GOT3 (cell line): ENCODE measurements around the gene ACYP2.
A peak's percentile ranks its signal among the peaks of the same experiment; 100 is the strongest.
"Not testable (repeated sequence)": the region's sequence is repeated elsewhere in the genome, so short reads cannot be mapped to it uniquely, and the experiment has no call there.

Experiments
- DNase-seq: peaks from one replicate; lab custom pipeline; 2025; ENCODE audit warnings: mixed read lengths; lab: John Stamatoyannopoulos, UW

Gene ACYP2

DNA sequence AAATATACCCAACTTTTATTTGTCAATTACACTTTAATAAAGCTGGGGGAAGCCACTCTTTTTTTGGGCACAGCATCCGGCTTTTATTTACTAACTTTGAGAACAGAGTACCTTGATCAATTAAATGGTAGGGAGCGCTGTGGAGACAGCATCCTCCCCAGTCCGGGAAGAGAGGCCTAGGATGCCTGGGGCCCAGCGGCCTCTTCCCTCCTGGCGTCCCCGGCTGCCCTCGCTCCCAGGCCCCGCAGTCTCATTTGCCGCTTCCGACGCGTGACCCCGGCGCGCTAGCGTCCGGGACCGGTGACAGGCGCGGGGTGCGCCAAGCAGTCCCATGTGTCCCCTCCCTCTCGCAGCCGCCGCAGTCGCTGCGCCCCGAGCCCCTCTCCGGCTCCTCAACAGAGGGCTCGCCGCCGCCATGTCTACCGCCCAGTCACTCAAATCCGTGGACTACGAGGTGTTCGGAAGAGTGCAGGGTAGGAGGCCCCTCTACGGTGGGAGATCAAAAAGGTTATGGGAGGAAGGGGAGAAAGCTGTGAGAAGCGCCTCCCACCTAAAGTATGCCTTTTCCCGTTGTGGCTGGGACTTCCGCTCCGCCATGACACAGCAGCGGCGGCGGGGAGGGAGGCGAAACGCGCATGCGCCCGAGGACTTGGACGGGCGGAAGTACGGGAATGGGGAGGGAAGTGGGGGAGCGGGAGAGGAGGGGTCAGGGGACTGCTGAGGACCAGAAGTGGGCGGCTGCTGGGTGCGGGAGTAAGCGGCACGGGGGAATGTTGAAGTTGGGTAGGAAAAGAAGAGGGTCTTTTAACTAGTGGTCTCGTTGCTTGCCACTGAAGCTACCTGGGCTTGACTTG is at the start of gene ACYP2:
Gene ACYP2 (plus strand): TSS at position 332 of the 854 bp plus-strand sequence.
- peak; percentile 79 for DNase-seq

- DNase-seq, result no peak
Observed at GRCh38 chr2:54065891-54066290, 49.5 kb upstream of the ACYP2 start.

DNA sequence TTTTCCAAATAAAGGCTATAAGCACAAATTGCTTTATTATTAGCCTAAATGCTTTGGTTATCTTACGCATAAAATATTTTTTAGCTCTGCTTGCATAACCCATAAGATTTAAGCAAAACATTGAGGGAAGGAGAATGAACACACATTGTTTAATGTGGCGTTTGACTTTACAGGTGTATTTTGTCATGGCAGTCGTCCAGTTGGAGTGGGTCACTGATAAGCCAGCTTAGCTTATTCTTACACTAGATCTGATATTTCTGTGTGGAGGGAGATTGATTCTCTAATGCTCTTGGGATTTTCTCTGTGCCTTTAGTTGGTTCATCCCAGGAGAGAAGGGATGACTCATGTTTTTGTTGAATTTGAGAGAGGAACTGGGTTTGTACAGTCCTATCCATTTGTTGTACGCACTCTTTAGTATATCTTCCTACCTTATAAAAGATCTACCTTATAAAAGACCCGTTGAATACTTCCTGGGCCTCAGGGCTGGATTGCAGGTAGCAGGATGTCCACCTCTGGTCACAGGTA is 47.5 kb upstream of the ACYP2 start:
- DNase-seq, result no peak

GRCh38 chr2:54072483-54072882 is 42.9 kb upstream of the ACYP2 start:
- DNase-seq, result not testable (repeated sequence)

DNA sequence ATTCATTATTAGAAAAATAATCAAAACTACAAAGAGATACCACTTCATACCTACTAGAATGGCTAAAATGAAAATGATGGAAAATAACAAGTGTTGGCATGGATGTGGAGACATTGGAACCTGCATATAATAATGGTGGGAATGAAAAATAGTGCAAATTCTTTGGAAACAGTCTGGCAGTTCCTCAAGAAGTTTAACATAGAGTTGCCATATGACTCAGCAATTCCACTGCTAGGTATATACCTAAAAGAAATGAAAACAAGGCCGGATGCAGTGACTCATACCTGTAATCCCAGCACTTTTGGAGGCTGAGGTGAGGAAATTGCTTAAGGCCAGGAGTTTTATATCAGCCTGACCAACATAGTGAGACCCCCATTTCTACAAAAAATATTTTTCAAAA is 41.6 kb upstream of the ACYP2 start:
- no peak for DNase-seq

DNA sequence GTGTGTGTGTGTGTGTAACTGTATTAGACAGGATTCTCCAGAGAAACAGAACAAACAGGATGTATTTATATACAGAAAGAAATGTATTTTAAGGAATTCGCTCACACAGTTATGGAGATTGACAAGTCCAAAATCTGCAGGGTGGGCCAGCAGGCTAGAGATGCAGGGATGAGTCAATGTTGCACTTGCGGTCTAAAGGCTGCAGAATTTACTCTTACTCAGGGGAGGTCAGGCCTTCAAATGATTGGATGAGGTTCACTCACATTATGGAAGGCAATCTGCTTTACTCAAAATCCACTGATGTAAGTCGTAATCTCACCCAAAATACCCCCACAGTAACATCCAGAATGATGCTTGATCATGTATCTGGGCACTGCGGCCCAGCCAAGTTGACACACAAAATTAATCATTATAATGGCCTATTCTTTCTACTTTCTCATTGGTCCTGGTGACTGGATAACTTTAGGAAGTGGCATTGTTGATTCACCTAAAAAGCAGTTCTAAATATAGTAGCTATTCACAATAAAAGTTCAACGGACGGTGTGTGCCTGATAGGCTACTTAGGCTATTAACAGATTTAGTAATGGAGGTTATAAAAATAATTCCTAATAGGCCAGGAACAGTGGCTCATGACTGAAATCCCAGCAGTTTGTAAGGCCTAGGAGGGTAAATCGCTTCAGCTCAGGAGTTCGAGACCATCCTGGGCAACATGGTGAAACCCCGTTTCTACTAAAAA is 40.6 kb upstream of the ACYP2 start:
- DNase-seq, result no peak

- DNase-seq, result no peak
Observed at GRCh38 chr2:54076586-54076985, 38.8 kb upstream of the ACYP2 start.

GRCh38 chr2:54077088-54077900 is 38.1 kb upstream of the ACYP2 start:
- no peak for DNase-seq

- no peak for DNase-seq
Observed at GRCh38 chr2:54079331-54079730, 36.1 kb upstream of the ACYP2 start.

DNA sequence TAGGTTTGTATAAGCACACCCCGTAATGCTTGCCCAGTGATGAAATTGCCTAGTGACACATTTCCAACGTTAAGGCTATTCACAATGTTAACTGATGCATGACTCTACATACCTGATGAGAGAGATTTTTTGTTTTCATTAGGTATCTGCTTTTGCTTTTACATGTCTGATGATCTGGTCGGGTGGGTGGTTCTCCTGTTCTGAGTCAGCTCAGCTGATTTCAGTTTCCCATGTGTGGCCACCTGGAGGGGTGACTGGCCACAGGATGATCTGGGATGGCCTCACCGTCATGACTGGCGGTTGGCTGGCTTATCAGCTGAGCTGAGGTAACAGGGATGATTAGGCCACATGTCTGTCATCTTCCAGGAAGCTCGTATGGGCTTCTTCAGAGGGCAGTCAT is 33.8 kb upstream of the ACYP2 start:
- no peak for DNase-seq

DNA sequence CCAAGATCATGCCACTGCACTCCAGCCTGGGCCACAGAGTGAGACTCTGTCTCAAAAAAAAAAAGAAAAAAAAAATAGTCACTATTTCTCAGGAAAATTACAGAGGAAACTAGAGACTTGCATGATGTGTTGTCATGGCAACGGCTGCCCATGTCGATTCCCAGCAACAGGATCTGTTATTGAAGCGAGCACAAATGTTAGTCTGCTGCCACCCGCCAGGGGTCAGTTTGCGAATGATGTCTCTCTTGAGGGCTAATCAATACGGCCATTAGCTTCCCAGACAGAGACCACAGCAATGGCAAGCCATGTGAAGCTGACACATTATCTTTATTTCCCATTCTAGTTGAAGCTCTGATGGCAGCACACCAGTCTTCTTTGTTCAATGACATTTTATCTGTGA is 32.4 kb upstream of the ACYP2 start:
- DNase-seq, result no peak

DNA sequence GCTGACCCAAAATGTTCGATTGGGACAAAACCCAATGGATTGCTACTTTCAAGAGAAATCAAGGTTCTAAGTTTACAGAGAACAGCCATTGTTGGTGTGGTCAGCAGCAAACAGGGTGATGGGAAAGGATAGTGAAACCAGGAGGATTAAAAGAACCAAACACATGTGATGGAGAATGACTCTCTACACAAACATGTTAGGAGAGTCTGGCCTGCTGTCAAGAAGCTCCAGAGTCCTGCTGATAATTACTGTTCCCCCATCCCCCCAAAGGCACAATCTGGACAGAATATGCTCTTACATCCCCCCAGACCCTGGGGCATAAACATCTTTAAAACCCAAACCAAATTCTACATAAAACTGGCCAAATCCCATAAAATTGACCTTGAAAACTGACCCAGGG is 32.0 kb upstream of the ACYP2 start:
- DNase-seq, result no peak

- DNase-seq, result no peak
Observed at GRCh38 chr2:54084600-54084999, 30.8 kb upstream of the ACYP2 start.

- no peak for DNase-seq
Observed at GRCh38 chr2:54085069-54085468, 30.3 kb upstream of the ACYP2 start.

GRCh38 chr2:54086157-54086556 is 29.3 kb upstream of the ACYP2 start:
- no peak for DNase-seq

DNA sequence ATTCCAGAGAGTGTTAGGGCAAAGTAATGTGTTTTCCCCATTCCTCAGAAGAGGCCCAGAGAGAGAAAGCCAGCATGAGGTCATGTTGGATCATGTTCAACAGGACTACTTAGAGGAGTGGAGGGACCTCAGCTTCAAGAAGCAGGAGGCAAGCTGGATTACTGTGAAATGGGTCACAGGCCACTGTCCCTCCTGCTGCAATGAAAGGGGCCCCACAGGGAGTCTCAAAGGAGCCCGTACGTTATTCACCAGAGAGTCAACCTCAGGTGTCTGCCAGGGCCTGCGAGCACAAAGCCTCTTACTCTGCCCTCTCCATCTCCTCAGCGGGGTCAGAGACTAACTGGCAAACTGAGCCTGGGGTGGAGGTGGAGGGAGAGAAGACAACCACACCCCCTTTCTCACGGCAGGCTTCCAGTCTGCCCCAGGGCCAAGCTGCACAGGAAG is 27.2 kb upstream of the ACYP2 start:
- no peak for DNase-seq

- no peak for DNase-seq
Observed at GRCh38 chr2:54088719-54089118, 26.7 kb upstream of the ACYP2 start.

DNA sequence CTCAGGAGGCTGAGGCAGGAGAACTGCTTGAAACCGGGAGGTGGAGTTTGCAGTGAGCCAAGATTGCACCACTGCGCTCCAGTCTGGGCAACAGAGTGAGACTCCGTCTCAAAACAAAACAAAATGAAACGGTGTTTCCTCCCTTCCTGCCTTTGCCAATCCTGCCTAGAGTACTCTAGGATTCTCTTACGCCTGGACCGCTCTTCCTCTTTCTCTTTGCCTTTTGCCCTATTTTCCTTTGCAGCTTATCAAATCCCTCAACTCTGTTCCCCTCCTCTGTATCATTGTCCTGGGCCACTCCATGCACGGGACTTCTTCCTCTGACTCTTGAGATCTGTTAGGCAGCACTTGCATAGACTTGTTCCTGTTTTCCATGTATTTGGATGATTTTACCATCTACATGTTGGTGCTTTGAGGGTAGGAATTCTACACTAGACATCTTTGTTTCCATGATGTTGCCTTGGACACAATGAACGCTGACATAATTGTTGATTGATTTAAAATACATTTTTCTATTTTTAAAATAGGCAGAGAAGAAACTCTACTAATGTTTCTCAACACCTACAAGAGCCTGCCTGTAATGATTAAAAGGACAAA is 24.8 kb upstream of the ACYP2 start:
- DNase-seq, result no peak

GRCh38 chr2:54092940-54093339 is 22.5 kb upstream of the ACYP2 start:
- no peak for DNase-seq

DNA sequence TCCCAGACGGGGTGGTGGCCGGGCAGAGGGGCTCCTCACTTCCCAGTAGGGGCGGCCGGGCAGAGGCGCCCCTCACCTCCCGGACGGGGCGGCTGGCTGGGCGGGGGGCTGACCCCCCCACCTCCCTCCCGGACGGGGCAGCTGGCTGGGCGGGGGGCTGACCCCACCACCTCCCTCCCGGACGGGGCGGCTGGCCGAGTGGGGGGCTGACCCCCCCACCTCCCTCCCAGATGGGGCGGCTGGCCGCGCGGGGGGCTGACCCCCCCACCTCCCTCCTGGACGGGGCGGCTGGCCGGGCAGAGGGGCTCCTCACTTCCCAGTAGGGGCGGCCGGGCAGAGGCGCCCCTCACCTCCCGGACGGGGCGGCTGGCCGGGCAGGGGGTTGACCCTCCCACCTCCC is 20.0 kb upstream of the ACYP2 start:
- not testable (repeated sequence) for DNase-seq

- DNase-seq, result not testable (repeated sequence)
Observed at GRCh38 chr2:54096141-54096540, 19.3 kb upstream of the ACYP2 start.

DNA sequence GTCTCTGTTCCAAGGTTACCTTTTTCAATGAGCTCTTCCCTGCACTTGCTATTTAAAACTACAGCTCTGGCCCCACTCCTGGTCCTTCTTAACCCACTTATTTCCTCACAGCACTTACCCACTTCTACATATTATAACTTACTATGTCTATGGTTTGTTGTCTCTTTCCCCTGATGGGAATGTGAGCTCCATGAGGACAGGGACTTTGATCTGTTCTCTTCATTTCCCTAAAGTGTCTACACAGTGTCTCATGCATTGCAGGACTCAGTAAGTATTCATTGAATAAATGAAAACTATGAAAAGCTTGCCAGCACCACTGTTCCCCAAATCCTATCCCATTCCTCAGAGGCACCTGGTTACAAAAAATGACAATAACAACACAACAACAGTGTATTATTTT is 18.3 kb upstream of the ACYP2 start:
- no peak for DNase-seq
